SU-DHL-6 (cell line): ENCODE data around the gene MYO1H.

Experiments
- CTCF ChIP-seq: fragments of 200-600 bp; sonication (generic); IDR thresholded peaks from one replicate; pipeline ENCODE4 v1.5.1; 2017; ENCODE audit warnings: antibody characterized with exemption, mild to moderate bottlenecking, low read length, moderate library complexity; ENCODE audit not compliant: insufficient read depth, poor library complexity, severe bottlenecking
- EZH2phosphoT487 ChIP-seq: fragments of 200-600 bp; sonication (generic), shearing (Covaris generic); conservative IDR thresholded peaks from 2 replicates; pipeline ENCODE4 v1.6.1; 2018; ENCODE audit warnings: mild to moderate bottlenecking, antibody characterized with exemption, low read length, moderate library complexity, mixed read lengths

DNA sequence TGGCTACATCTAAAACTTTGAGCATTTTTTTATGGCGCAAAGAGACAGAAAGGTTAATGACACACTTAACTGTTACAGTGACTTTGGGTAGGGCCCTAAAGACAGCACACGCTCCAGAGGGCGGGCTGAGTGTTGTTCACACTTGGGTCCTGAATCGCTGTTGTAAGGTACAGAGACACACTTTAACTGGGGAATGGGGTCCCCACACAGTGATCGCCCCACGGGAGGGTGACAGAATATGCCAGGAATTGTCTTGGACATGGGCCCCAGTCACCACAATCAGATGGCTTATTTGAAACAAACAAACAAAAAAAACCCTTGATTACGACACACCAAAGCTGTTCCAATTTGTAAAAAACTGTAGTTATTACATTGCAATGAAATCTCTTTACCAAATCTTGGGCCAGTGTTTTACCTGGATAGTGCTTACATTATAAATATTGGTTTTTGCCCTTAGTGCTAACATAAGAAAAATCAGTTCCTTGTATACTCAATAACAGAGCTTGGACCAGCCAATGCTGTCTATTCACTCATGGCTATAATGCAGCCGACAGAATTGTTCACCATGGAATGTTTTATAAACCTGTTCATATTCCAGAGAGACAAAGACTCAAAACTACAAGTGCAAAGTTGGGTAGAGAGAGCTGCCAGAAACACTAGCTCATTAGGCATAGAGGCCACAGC lies 101.1 kb downstream of the MYO1H start:
- TF ChIP-seq CTCF (no peak), EZH2phosphoT487 (no peak)
